HCT116 (cell line): Measurements from ENCODE around the gene RHBDD1.

Experiments
- CEBPB ChIP-seq: IDR thresholded peaks from 2 replicates; pipeline ENCODE4 v1.6.1; 2012; ENCODE audit warnings: low read depth
- CTCF ChIP-seq, 3 experiments: fragments of 200-600 bp in 1 of 3; sonication (generic) in 1 of 3; IDR thresholded peaks in 2 of 3; conservative IDR thresholded peaks in 1 of 3; 2 replicates each; pipeline ENCODE4 v1.5.1; 2012 to 2017; ENCODE audit warnings: low read depth in 2 of 3, low read length in 2 of 3, antibody characterized with exemption in 1 of 3, borderline replicate concordance in 1 of 3, control low read depth in 1 of 3, mild to moderate bottlenecking in 1 of 3, mixed read lengths in 1 of 3, mixed run types in 1 of 3, moderate library complexity in 1 of 3; ENCODE audit not compliant: insufficient read depth in 1 of 3
- EZH2 ChIP-seq: fragments of 200-600 bp; sonication (generic); IDR thresholded peaks from 2 replicates; pipeline ENCODE4 v1.6.1; 2017; ENCODE audit warnings: antibody characterized with exemption, mixed run types
- EZH2phosphoT487 ChIP-seq: fragments of 200-600 bp; IDR thresholded peaks from 2 replicates; pipeline ENCODE4 v1.6.1; 2018; ENCODE audit warnings: antibody characterized with exemption, borderline replicate concordance
- POLR2A ChIP-seq: IDR thresholded peaks from 2 replicates; pipeline ENCODE4 v1.7.0; 2011; ENCODE audit warnings: borderline replicate concordance; ENCODE audit not compliant: insufficient read depth, insufficient read length; ENCODE audit errors: extremely low read depth
- RAD21 ChIP-seq: IDR thresholded peaks from 2 replicates; pipeline ENCODE4 v1.6.1; 2012; ENCODE audit warnings: low read depth, mild to moderate bottlenecking
- SRF ChIP-seq: IDR thresholded peaks from 2 replicates; pipeline ENCODE4 v1.6.1; 2012; ENCODE audit warnings: low read depth
- ZFX ChIP-seq: fragments of 450-650 bp; IDR thresholded peaks from 2 replicates; pipeline ENCODE4 v1.6.1; 2017
- ZNF274 ChIP-seq: fragments of 200-500 bp; sonication (Bioruptor generic); IDR thresholded peaks from 2 replicates; pipeline ENCODE4 v1.6.1; 2014; ENCODE audit warnings: mild to moderate bottlenecking, low read depth, low read length, inconsistent platforms
- TF ChIP-seq, protein P1 (sequence below): IDR thresholded peaks from 2 replicates; pipeline ENCODE4 v1.6.1; 2012

DNA sequence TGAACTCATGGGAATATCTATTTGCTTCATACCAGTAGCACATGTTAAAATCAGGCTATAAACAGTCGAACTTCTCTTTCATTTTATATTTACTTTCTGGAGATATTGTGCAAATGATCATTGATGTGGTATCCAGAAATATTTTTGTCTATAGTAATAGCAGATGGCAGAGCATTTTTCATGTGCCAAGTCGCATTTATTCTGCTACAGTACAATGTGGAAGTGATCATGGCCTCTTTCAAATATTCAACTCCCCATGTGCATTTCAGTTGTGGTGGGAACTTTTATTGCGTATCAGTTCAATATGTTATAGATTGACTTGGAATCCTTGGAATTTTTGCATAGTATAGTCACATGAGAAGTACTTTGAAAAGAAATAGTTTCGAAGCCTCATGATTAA lies 57.4 kb downstream of the RHBDD1 start:
- TF ChIP-seq, protein P1, sequence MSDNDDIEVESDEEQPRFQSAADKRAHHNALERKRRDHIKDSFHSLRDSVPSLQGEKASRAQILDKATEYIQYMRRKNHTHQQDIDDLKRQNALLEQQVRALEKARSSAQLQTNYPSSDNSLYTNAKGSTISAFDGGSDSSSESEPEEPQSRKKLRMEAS, result no peak
- TF ChIP-seq CTCF (IDR thresholded peaks at IDR 0.05 in 2 of 3, conservative IDR thresholded peaks at IDR 0.05 in 1 of 3; ENCODE audit: borderline replicate concordance in 1 of 3, insufficient read depth in 1 of 3, low read depth in 2 of 3, low read length in 2 of 3) (no peak), POLR2A (no peak), SRF (no peak), EZH2 (no peak), ZFX (no peak), RAD21 (no peak), ZNF274 (no peak), EZH2phosphoT487 (no peak), CEBPB (no peak)
